ENCODE results near the gene MCM5.

DNA sequence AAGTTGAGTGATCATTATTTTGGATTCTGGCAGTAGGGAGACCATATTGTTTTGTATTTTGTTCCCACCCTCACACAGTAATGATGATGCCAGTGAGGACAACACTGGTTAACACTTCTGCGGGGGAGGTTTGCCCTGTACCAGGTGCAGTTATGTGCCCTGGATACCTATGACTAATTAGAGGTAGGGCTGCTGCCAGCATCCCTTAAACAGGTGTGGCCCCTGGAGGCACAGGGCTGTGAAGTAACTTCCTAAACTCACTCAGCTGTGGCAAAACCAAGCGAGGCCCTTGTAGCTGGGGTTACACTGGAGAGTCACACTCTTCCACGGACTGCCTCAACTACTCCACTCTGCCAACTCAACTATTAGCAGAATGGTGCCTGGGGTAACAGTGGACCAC, 64.5 kb downstream of the MCM5 start:
- TF ChIP-seq, protein P1, sequence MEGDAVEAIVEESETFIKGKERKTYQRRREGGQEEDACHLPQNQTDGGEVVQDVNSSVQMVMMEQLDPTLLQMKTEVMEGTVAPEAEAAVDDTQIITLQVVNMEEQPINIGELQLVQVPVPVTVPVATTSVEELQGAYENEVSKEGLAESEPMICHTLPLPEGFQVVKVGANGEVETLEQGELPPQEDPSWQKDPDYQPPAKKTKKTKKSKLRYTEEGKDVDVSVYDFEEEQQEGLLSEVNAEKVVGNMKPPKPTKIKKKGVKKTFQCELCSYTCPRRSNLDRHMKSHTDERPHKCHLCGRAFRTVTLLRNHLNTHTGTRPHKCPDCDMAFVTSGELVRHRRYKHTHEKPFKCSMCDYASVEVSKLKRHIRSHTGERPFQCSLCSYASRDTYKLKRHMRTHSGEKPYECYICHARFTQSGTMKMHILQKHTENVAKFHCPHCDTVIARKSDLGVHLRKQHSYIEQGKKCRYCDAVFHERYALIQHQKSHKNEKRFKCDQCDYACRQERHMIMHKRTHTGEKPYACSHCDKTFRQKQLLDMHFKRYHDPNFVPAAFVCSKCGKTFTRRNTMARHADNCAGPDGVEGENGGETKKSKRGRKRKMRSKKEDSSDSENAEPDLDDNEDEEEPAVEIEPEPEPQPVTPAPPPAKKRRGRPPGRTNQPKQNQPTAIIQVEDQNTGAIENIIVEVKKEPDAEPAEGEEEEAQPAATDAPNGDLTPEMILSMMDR (IDR thresholded peaks at IDR 0.05; ENCODE audit: low read depth, low read length, poor library complexity, severe bottlenecking) = no peak
- TF ChIP-seq EZH2phosphoT487 (IDR thresholded peaks at IDR 0.05; ENCODE audit: borderline replicate concordance, low read length) = no peak
